HCT116 (cell line): ENCODE measurements around the gene CT47C1. TPM values are rescaled to one million over a fixed set of nuclear protein-coding genes. Genes with fewer than 3 reads are reported as not detected.

ENCODE experiments used
- ATAC-seq: fragments of 200-7000 bp; cut with Tn5 transposase; 2 replicates; pipeline ENCODE4 v1.9.1; 2020; ENCODE audit warnings: mild to moderate bottlenecking, moderate library complexity
- BruUV-seq: library from RNA; stranded (reverse); fragments of 400-500 nt; replicated peaks from 2 replicates; lab custom pipeline; 2021; lab: Mats Ljungman, UMichigan
- CTCF ChIA-PET: fragments of 300-600 bp; sonication (Branson Sonifier 250); formaldehyde crosslinking; loops from one replicate; lab custom pipeline; 2021; ENCODE audit warnings: antibody characterized with exemption; lab: Charles Lee
- POLR2A ChIA-PET: fragments of 300-600, 350-600 bp; sonication (Branson Sonifier 250); formaldehyde crosslinking; loops from one replicate; lab custom pipeline; 2021; ENCODE audit warnings: antibody characterized with exemption; lab: Charles Lee
- RAD21 ChIA-PET, 2 experiments: fragments of 300-600 bp; sonication (Branson Sonifier 250); formaldehyde crosslinking; loops; one replicate each; lab custom pipeline; 2023; ENCODE audit warnings: low total read pairs in 2 of 2; ENCODE audit not compliant: uncharacterized antibody in 2 of 2, unreplicated experiment in 2 of 2, low non-redundant PET in 1 of 2; lab: Charles Lee
- DNase-seq: peaks from one replicate; pipeline ENCODE4 v3.0.0-alpha.2; 2010; ENCODE audit warnings: low read depth, low spot score
- H2AFZ ChIP-seq: fragments of 200-600 bp; shearing (Covaris generic), sonication (generic); 2 replicates; pipeline ENCODE4 v1.6.1; 2017; ENCODE audit warnings: low read depth, mixed run types, mixed read lengths, antibody characterized with exemption, low read length; ENCODE audit not compliant: poor library complexity, severe bottlenecking
- H3K27ac ChIP-seq: 2 replicates; pipeline ENCODE4 v1.5.1; 2012; ENCODE audit warnings: low read depth, low read length
- H3K27me3 ChIP-seq: fragments of 200-600 bp; sonication (generic); 2 replicates; pipeline ENCODE4 v1.6.1; 2016; ENCODE audit warnings: mixed run types, low read length, mixed read lengths; ENCODE audit not compliant: insufficient read depth
- H3K36me3 ChIP-seq, 2 experiments: fragments of 200-500 bp in 1 of 2; fragments of 200-600 bp in 1 of 2; sonication (Bioruptor generic) in 1 of 2; sonication (generic) in 1 of 2; 2 replicates each; pipeline versions ENCODE4 v1.5.1 to v1.6.1; 2014 to 2016; ENCODE audit warnings: low read length in 2 of 2, inconsistent platforms in 1 of 2, mixed read lengths in 1 of 2, mixed run types in 1 of 2; ENCODE audit not compliant: insufficient read depth in 2 of 2, control insufficient read depth in 1 of 2
- H3K4me1 ChIP-seq, 2 experiments: fragments of 200-600 bp in 1 of 2; sonication (generic) in 1 of 2; 2 replicates each; pipeline versions ENCODE4 v1.5.1 to v1.6.1; 2012 to 2017; ENCODE audit warnings: low read length in 2 of 2, inconsistent platforms in 1 of 2, mild to moderate bottlenecking in 1 of 2, mixed read lengths in 1 of 2, mixed run types in 1 of 2, moderate library complexity in 1 of 2; ENCODE audit not compliant: insufficient read depth in 2 of 2, control insufficient read depth in 1 of 2
- H3K4me2 ChIP-seq: fragments of 200-600 bp; sonication (generic); 2 replicates; pipeline ENCODE4 v1.6.1; 2017; ENCODE audit warnings: mixed run types, low read length, mixed read lengths
- H3K4me3 ChIP-seq, 2 experiments: fragments of 200-600 bp in 1 of 2; sonication (generic) in 1 of 2; replicated peaks in 1 of 2; 2 replicates each; pipeline ENCODE4 v1.5.1; 2011 to 2016; ENCODE audit warnings: low read length in 2 of 2, control low read depth in 1 of 2, low read depth in 1 of 2, mild to moderate bottlenecking in 1 of 2, mixed read lengths in 1 of 2, mixed run types in 1 of 2
- H3K79me2 ChIP-seq: fragments of 200-600 bp; sonication (generic); 2 replicates; pipeline ENCODE4 v1.6.1; 2017; ENCODE audit warnings: mild to moderate bottlenecking, mixed run types, low read length, moderate library complexity, mixed read lengths; ENCODE audit not compliant: insufficient read depth
- H3K9ac ChIP-seq: fragments of 200-600 bp; sonication (generic); 2 replicates; pipeline ENCODE4 v1.6.1; 2016; ENCODE audit warnings: low read length, mixed read lengths
- H3K9me2 ChIP-seq: fragments of 200-600 bp; sonication (generic), shearing (Covaris generic); 2 replicates; pipeline ENCODE4 v1.6.1; 2017; ENCODE audit warnings: mixed run types, mild to moderate bottlenecking, moderate library complexity; ENCODE audit not compliant: insufficient read depth
- H3K9me3 ChIP-seq, 2 experiments: fragments of 200-500 bp in 1 of 2; fragments of 200-600 bp in 1 of 2; sonication (Bioruptor generic) in 1 of 2; sonication (generic) in 1 of 2; 2 replicates each; pipeline ENCODE4 v1.6.1; 2014 to 2017; ENCODE audit warnings: low read length in 2 of 2, mixed read lengths in 2 of 2, inconsistent platforms in 1 of 2, low read depth in 1 of 2, mild to moderate bottlenecking in 1 of 2, mixed run types in 1 of 2, moderate library complexity in 1 of 2; ENCODE audit not compliant: control insufficient read depth in 1 of 2, insufficient read depth in 1 of 2
- H4K20me1 ChIP-seq: fragments of 200-600 bp; sonication (generic), shearing (Covaris generic); 2 replicates; pipeline ENCODE4 v1.6.1; 2017; ENCODE audit warnings: mixed run types, mild to moderate bottlenecking, moderate library complexity; ENCODE audit not compliant: insufficient read depth
- EZH2phosphoT487 ChIP-seq: fragments of 200-600 bp; IDR thresholded peaks from 2 replicates; pipeline ENCODE4 v1.6.1; 2018; ENCODE audit warnings: antibody characterized with exemption, borderline replicate concordance
- FOSL1 ChIP-seq: IDR thresholded peaks from 2 replicates; pipeline ENCODE4 v1.6.1; 2012; ENCODE audit warnings: low read depth
- JUND ChIP-seq: IDR thresholded peaks from 2 replicates; pipeline ENCODE4 v1.6.1; 2012
- POLR2A ChIP-seq: IDR thresholded peaks from 2 replicates; pipeline ENCODE4 v1.7.0; 2011; ENCODE audit warnings: borderline replicate concordance; ENCODE audit not compliant: insufficient read depth, insufficient read length; ENCODE audit errors: extremely low read depth
- POLR2AphosphoS5 ChIP-seq: IDR thresholded peaks from 2 replicates; pipeline ENCODE4 v1.6.1; 2011; ENCODE audit warnings: mild to moderate bottlenecking, low read depth, low read length, moderate library complexity
- SP1 ChIP-seq: IDR thresholded peaks from 2 replicates; pipeline ENCODE4 v1.6.1; 2012; ENCODE audit warnings: low read depth
- SRF ChIP-seq: IDR thresholded peaks from 2 replicates; pipeline ENCODE4 v1.6.1; 2012; ENCODE audit warnings: low read depth
- intact Hi-C: fragments of 100-400 bp; cut with micrococcal nuclease; formaldehyde crosslinking; loops from 2 replicates; pipeline ENCODE4 v1.10.0; 2022
- total RNA-seq: library from RNA; stranded (reverse); gene quantifications from one replicate; pipeline ENCODE4 v1.2.1, GENCODE V29; 2021; ENCODE audit not compliant: unreplicated experiment
- TF ChIP-seq, protein P1 (sequence below): IDR thresholded peaks from 2 replicates; pipeline ENCODE4 v1.6.1; 2012; ENCODE audit warnings: low read depth
- TF ChIP-seq, protein P2 (sequence below), 3 experiments: fragments of 200-600 bp in 1 of 3; sonication (generic) in 1 of 3; IDR thresholded peaks in 2 of 3; conservative IDR thresholded peaks in 1 of 3; 2 replicates each; pipeline ENCODE4 v1.5.1; 2012 to 2017; ENCODE audit warnings: low read depth in 2 of 3, low read length in 2 of 3, antibody characterized with exemption in 1 of 3, borderline replicate concordance in 1 of 3, control low read depth in 1 of 3, mild to moderate bottlenecking in 1 of 3, mixed read lengths in 1 of 3, mixed run types in 1 of 3, moderate library complexity in 1 of 3; ENCODE audit not compliant: insufficient read depth in 1 of 3
- TF ChIP-seq, protein P3 (sequence below): IDR thresholded peaks from 2 replicates; pipeline ENCODE4 v1.6.1; 2012
- TF ChIP-seq, protein P4 (sequence below): IDR thresholded peaks from 2 replicates; pipeline ENCODE4 v1.6.1; 2011; ENCODE audit warnings: mild to moderate bottlenecking, low read length, moderate library complexity; ENCODE audit not compliant: insufficient replicate concordance; ENCODE audit errors: extremely low read depth
- TF ChIP-seq, protein P5 (sequence below): IDR thresholded peaks from 2 replicates; pipeline ENCODE4 v1.6.1; 2012

CT47C1 gene
- total RNA-seq, 1 experiment from 2014 or later = not detected

DNA sequence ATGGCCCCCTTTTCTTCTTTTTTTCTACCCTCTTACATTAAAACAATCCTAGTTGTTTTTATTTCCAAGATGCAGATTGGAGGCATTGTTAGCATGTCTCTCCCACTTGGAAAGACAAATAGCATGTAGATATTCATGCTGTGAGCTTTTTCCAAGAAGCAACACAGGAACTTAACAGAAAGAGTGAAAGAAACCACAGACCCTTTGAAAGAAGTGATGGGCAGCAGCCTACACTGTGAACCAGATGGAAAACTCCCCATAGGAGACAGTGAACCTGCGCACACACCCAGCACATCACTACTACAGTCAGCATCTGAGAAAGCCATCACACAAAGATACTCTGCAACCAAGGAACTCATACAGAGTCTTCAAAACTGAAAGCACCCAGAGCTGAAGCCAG lies 17.8 kb downstream of the CT47C1 start (continued):
- TF ChIP-seq, protein P1, sequence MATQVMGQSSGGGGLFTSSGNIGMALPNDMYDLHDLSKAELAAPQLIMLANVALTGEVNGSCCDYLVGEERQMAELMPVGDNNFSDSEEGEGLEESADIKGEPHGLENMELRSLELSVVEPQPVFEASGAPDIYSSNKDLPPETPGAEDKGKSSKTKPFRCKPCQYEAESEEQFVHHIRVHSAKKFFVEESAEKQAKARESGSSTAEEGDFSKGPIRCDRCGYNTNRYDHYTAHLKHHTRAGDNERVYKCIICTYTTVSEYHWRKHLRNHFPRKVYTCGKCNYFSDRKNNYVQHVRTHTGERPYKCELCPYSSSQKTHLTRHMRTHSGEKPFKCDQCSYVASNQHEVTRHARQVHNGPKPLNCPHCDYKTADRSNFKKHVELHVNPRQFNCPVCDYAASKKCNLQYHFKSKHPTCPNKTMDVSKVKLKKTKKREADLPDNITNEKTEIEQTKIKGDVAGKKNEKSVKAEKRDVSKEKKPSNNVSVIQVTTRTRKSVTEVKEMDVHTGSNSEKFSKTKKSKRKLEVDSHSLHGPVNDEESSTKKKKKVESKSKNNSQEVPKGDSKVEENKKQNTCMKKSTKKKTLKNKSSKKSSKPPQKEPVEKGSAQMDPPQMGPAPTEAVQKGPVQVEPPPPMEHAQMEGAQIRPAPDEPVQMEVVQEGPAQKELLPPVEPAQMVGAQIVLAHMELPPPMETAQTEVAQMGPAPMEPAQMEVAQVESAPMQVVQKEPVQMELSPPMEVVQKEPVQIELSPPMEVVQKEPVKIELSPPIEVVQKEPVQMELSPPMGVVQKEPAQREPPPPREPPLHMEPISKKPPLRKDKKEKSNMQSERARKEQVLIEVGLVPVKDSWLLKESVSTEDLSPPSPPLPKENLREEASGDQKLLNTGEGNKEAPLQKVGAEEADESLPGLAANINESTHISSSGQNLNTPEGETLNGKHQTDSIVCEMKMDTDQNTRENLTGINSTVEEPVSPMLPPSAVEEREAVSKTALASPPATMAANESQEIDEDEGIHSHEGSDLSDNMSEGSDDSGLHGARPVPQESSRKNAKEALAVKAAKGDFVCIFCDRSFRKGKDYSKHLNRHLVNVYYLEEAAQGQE = no peak
- TF ChIP-seq POLR2A (no peak), POLR2AphosphoS5 (no peak), FOSL1 (no peak)
- TF ChIP-seq, protein P2, sequence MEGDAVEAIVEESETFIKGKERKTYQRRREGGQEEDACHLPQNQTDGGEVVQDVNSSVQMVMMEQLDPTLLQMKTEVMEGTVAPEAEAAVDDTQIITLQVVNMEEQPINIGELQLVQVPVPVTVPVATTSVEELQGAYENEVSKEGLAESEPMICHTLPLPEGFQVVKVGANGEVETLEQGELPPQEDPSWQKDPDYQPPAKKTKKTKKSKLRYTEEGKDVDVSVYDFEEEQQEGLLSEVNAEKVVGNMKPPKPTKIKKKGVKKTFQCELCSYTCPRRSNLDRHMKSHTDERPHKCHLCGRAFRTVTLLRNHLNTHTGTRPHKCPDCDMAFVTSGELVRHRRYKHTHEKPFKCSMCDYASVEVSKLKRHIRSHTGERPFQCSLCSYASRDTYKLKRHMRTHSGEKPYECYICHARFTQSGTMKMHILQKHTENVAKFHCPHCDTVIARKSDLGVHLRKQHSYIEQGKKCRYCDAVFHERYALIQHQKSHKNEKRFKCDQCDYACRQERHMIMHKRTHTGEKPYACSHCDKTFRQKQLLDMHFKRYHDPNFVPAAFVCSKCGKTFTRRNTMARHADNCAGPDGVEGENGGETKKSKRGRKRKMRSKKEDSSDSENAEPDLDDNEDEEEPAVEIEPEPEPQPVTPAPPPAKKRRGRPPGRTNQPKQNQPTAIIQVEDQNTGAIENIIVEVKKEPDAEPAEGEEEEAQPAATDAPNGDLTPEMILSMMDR (IDR thresholded peaks at IDR 0.05 in 2 of 3, conservative IDR thresholded peaks at IDR 0.05 in 1 of 3; ENCODE audit: borderline replicate concordance in 1 of 3, insufficient read depth in 1 of 3, low read depth in 2 of 3, low read length in 2 of 3) = no peak
- TF ChIP-seq, all 23 proteins: peak for 0

DNA sequence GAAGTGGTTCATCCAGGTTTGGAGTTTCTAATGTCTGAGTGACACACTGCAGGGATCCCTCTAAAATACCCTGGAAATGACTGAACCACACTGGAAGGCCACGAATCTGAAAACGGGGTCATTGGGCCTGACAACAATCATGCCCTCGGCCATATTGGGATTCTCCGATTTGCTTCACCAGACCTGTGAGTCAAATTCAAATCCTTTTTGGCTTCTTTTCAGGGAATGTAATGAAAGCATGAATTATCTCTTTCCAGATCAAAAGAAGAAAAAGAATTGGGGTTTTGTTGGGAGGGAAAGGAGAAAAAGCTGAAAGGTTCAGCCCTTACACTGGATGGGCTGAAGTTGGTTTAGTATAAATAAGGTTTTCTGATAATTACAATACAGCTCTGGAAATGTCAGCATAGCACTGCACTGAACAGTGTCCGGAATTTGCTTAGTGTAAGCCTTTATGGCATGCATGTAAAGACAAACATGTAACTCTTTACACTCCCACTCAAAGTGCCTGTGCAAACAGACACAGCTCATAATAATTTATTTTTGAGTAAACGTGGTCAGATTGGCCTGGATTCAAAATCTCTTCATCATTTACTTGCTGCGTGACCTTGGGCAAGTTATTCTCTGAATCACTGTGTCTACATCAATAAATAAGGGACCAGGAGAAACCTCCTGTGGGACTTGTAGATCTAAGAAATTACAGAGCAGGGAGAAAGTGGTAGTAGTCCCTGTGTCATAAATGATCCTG lies 21.4 kb downstream of the CT47C1 start:
- no TSS peak for BruUV-seq
- TF ChIP-seq SRF = no peak
- TF ChIP-seq, protein P3, sequence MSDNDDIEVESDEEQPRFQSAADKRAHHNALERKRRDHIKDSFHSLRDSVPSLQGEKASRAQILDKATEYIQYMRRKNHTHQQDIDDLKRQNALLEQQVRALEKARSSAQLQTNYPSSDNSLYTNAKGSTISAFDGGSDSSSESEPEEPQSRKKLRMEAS = no peak
- no peak for TF ChIP-seq EZH2phosphoT487
- no peak for TF ChIP-seq JUND
- TF ChIP-seq FOSL1 = no peak
- no peak for TF ChIP-seq POLR2AphosphoS5
- no peak for TF ChIP-seq SP1
- TF ChIP-seq, protein P4, sequence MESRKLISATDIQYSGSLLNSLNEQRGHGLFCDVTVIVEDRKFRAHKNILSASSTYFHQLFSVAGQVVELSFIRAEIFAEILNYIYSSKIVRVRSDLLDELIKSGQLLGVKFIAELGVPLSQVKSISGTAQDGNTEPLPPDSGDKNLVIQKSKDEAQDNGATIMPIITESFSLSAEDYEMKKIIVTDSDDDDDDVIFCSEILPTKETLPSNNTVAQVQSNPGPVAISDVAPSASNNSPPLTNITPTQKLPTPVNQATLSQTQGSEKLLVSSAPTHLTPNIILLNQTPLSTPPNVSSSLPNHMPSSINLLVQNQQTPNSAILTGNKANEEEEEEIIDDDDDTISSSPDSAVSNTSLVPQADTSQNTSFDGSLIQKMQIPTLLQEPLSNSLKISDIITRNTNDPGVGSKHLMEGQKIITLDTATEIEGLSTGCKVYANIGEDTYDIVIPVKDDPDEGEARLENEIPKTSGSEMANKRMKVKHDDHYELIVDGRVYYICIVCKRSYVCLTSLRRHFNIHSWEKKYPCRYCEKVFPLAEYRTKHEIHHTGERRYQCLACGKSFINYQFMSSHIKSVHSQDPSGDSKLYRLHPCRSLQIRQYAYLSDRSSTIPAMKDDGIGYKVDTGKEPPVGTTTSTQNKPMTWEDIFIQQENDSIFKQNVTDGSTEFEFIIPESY = no peak
- TF ChIP-seq POLR2A = no peak
- TF ChIP-seq, protein P5, sequence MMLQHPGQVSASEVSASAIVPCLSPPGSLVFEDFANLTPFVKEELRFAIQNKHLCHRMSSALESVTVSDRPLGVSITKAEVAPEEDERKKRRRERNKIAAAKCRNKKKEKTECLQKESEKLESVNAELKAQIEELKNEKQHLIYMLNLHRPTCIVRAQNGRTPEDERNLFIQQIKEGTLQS = no peak

More for the DNA sequence above, 21.4 kb downstream of the CT47C1 start:
- no peaks in the 10 kb centered on the region for H3K4me1 ChIP-seq
- no peaks in the 10 kb centered on the region for H3K36me3 ChIP-seq
- no peaks in the 10 kb centered on the region for H3K79me2 ChIP-seq
- 0 out of 2 replicates have a peak, but pooled peaks cover 3% of the 10 kb centered on the region for H3K27me3 ChIP-seq
- no peak overlapping the region for H3K4me2 ChIP-seq
- intact Hi-C loops = no loop called here
- H3K9ac ChIP-seq = no peak overlapping the region
- no peaks in the 10 kb centered on the region for H4K20me1 ChIP-seq
- H3K9me3 ChIP-seq = no peaks in the 10 kb centered on the region
- DNase-seq (no peak), ATAC-seq (no peak)
- no peak overlapping the region for H3K4me3 ChIP-seq
- RAD21 ChIA-PET = no interaction called here
- H3K9me2 ChIP-seq = no peaks in the 10 kb centered on the region
- CTCF ChIA-PET = no interaction called here
- H3K27ac ChIP-seq = no peak overlapping the region
- POLR2A ChIA-PET = no interaction called here
- no peak overlapping the region for H2AFZ ChIP-seq
